HEK293 (cell line): ENCODE data around the gene UBXN1.

ENCODE experiments used
- GLI2 ChIP-seq: fragments of 450-650 bp; formaldehyde crosslinking; IDR thresholded peaks from 2 replicates; pipeline ENCODE4; 2017; ENCODE audit warnings: missing biosample characterization, missing genetic modification characterization, low read depth, borderline replicate concordance
- GLIS2 ChIP-seq: fragments of 450-650 bp; formaldehyde crosslinking; IDR thresholded peaks from 2 replicates; pipeline ENCODE4 v1.5.1; 2016; ENCODE audit warnings: missing biosample characterization, missing genetic modification characterization
- MZF1 ChIP-seq: fragments of 450-650 bp; formaldehyde crosslinking; IDR thresholded peaks from 2 replicates; pipeline ENCODE4 v1.5.1; 2017; ENCODE audit warnings: missing biosample characterization, missing genetic modification characterization, borderline replicate concordance
- OSR2 ChIP-seq: fragments of 450-650 bp; formaldehyde crosslinking; IDR thresholded peaks from 2 replicates; pipeline ENCODE4 v1.5.1; 2016; ENCODE audit warnings: missing biosample characterization, missing genetic modification characterization
- PATZ1 ChIP-seq: fragments of 450-650 bp; formaldehyde crosslinking; IDR thresholded peaks from 2 replicates; pipeline ENCODE4 v1.5.1; 2016; ENCODE audit warnings: missing biosample characterization, missing genetic modification characterization
- SP3 ChIP-seq: fragments of 450-650 bp; formaldehyde crosslinking; IDR thresholded peaks from 2 replicates; pipeline ENCODE4 v1.5.1; 2016; ENCODE audit warnings: missing biosample characterization, missing genetic modification characterization
- ZBTB17 ChIP-seq: fragments of 450-650 bp; formaldehyde crosslinking; IDR thresholded peaks from 2 replicates; pipeline ENCODE4 v1.5.1; 2016; ENCODE audit warnings: missing biosample characterization, missing genetic modification characterization
- ZBTB21 ChIP-seq: fragments of 450-650 bp; formaldehyde crosslinking; IDR thresholded peaks from 2 replicates; pipeline ENCODE4 v1.5.1; 2017; ENCODE audit warnings: missing biosample characterization, missing genetic modification characterization
- ZBTB8A ChIP-seq: fragments of 450-650 bp; formaldehyde crosslinking; IDR thresholded peaks from 2 replicates; pipeline ENCODE4 v1.5.1; 2016; ENCODE audit warnings: missing biosample characterization, missing genetic modification characterization
- ZNF114 ChIP-seq: fragments of 450-650 bp; formaldehyde crosslinking; IDR thresholded peaks from 2 replicates; pipeline ENCODE4 v1.5.0; 2017; ENCODE audit warnings: missing biosample characterization, missing genetic modification characterization
- ZNF138 ChIP-seq: fragments of 450-650 bp; formaldehyde crosslinking; IDR thresholded peaks from 2 replicates; pipeline ENCODE4 v1.5.1; 2016; ENCODE audit warnings: missing biosample characterization, missing genetic modification characterization, borderline replicate concordance
- ZNF146 ChIP-seq: fragments of 450-650 bp; formaldehyde crosslinking; IDR thresholded peaks from 2 replicates; pipeline ENCODE4 v1.5.1; 2016; ENCODE audit warnings: missing biosample characterization, missing genetic modification characterization
- ZNF155 ChIP-seq: fragments of 450-650 bp; formaldehyde crosslinking; IDR thresholded peaks from 2 replicates; pipeline ENCODE4 v1.5.1; 2016; ENCODE audit warnings: missing biosample characterization, missing genetic modification characterization
- ZNF175 ChIP-seq: fragments of 450-650 bp; formaldehyde crosslinking; IDR thresholded peaks from 2 replicates; pipeline ENCODE4 v1.5.1; 2016; ENCODE audit warnings: missing biosample characterization, missing genetic modification characterization
- ZNF2 ChIP-seq: fragments of 450-650 bp; formaldehyde crosslinking; IDR thresholded peaks from 2 replicates; pipeline ENCODE4 v1.5.1; 2016; ENCODE audit warnings: missing biosample characterization, missing genetic modification characterization
- ZNF221 ChIP-seq: fragments of 450-650 bp; formaldehyde crosslinking; IDR thresholded peaks from 2 replicates; pipeline ENCODE4 v1.5.1; 2017; ENCODE audit warnings: missing biosample characterization, missing genetic modification characterization, borderline replicate concordance
- ZNF248 ChIP-seq: fragments of 450-650 bp; formaldehyde crosslinking; IDR thresholded peaks from 2 replicates; pipeline ENCODE4 v1.5.1; 2017; ENCODE audit warnings: missing biosample characterization, missing genetic modification characterization
- ZNF488 ChIP-seq: fragments of 450-650 bp; formaldehyde crosslinking; IDR thresholded peaks from 2 replicates; pipeline ENCODE4 v1.5.1; 2016; ENCODE audit warnings: missing biosample characterization, missing genetic modification characterization
- ZNF654 ChIP-seq: fragments of 450-650 bp; formaldehyde crosslinking; IDR thresholded peaks from 2 replicates; pipeline ENCODE4 v1.5.1; 2016; ENCODE audit warnings: low read depth, missing biosample characterization, missing genetic modification characterization
- ZNF707 ChIP-seq: fragments of 450-650 bp; formaldehyde crosslinking; IDR thresholded peaks from 2 replicates; pipeline ENCODE4 v1.5.1; 2016; ENCODE audit warnings: missing biosample characterization, missing genetic modification characterization
- ZNF830 ChIP-seq: fragments of 450-650 bp; IDR thresholded peaks from 2 replicates; pipeline ENCODE4 v1.5.0; 2018; ENCODE audit warnings: missing biosample characterization, missing genetic modification characterization, low read depth, mild to moderate bottlenecking, moderate library complexity
- ZNF837 ChIP-seq: fragments of 450-650 bp; formaldehyde crosslinking; IDR thresholded peaks from 2 replicates; pipeline ENCODE4 v1.5.1; 2016; ENCODE audit warnings: missing biosample characterization, missing genetic modification characterization
- TF ChIP-seq, protein P1 (sequence below): fragments of 450-650 bp; formaldehyde crosslinking; conservative IDR thresholded peaks from 2 replicates; pipeline ENCODE4 v1.5.1; 2016; ENCODE audit warnings: low read depth, missing biosample characterization, missing genetic modification characterization
- TF ChIP-seq, protein P2 (sequence below): fragments of 450-650 bp; formaldehyde crosslinking; IDR thresholded peaks from 2 replicates; pipeline ENCODE4 v1.5.1; 2016; ENCODE audit warnings: missing biosample characterization, missing genetic modification characterization
- TF ChIP-seq, protein P3 (sequence below): fragments of 450-650 bp; formaldehyde crosslinking; IDR thresholded peaks from 2 replicates; pipeline ENCODE4; 2016; ENCODE audit warnings: missing biosample characterization, missing genetic modification characterization
- TF ChIP-seq, protein P4 (sequence below): fragments of 450-650 bp; formaldehyde crosslinking; IDR thresholded peaks from 2 replicates; pipeline ENCODE4 v1.5.1; 2016; ENCODE audit warnings: missing biosample characterization, missing genetic modification characterization, borderline replicate concordance
- TF ChIP-seq, protein P5 (sequence below): fragments of 450-650 bp; formaldehyde crosslinking; IDR thresholded peaks from 2 replicates; pipeline ENCODE4 v1.5.1; 2016; ENCODE audit warnings: missing biosample characterization, missing genetic modification characterization

The UBXN1 gene

DNA sequence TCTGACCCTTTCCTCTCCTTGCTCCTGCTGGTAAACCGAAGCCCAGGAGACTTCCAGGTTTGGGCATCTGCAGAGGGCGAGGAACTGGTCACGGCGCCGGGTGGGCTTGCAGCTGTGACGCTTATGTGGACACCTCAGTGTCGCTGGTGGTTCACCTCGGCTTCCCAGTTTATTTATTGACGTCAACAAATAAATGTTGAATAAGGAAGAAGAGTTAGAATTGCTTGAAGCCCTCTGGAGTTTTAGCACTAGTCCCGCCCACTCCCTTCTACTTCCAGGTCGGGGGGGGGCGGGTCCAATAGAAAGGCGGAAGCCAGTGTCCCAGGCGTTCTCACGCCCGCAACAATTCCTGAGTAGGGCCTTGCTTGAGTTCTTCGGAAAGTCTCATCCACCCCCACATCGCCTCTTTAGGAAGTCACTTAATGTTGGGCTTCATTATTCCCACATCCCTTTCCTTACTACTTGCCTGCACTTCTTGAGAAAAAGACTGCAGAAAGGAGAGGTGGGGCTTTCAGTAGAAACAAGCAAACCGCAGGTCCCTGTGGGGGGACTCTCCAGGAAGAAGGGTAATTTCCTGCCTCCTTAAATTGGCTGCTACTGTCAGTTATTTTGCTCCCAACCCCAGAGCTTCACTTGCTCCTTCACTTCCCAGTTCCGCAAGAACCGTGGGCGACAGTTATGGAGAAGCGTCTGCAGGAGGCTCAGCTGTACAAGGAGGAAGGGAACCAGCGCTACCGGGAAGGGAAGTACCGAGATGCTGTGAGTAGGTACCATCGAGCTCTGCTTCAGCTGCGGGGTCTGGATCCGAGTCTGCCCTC is 49.5 kb upstream of the UBXN1 start, which contains the start of gene TTC9C (continued):
- TF ChIP-seq, protein P1, sequence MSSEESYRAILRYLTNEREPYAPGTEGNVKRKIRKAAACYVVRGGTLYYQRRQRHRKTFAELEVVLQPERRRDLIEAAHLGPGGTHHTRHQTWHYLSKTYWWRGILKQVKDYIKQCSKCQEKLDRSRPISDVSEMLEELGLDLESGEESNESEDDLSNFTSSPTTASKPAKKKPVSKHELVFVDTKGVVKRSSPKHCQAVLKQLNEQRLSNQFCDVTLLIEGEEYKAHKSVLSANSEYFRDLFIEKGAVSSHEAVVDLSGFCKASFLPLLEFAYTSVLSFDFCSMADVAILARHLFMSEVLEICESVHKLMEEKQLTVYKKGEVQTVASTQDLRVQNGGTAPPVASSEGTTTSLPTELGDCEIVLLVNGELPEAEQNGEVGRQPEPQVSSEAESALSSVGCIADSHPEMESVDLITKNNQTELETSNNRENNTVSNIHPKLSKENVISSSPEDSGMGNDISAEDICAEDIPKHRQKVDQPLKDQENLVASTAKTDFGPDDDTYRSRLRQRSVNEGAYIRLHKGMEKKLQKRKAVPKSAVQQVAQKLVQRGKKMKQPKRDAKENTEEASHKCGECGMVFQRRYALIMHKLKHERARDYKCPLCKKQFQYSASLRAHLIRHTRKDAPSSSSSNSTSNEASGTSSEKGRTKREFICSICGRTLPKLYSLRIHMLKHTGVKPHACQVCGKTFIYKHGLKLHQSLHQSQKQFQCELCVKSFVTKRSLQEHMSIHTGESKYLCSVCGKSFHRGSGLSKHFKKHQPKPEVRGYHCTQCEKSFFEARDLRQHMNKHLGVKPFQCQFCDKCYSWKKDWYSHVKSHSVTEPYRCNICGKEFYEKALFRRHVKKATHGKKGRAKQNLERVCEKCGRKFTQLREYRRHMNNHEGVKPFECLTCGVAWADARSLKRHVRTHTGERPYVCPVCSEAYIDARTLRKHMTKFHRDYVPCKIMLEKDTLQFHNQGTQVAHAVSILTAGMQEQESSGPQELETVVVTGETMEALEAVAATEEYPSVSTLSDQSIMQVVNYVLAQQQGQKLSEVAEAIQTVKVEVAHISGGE (tag by site-specific recombination) = peak; percentile 80
- TF ChIP-seq, protein P2, sequence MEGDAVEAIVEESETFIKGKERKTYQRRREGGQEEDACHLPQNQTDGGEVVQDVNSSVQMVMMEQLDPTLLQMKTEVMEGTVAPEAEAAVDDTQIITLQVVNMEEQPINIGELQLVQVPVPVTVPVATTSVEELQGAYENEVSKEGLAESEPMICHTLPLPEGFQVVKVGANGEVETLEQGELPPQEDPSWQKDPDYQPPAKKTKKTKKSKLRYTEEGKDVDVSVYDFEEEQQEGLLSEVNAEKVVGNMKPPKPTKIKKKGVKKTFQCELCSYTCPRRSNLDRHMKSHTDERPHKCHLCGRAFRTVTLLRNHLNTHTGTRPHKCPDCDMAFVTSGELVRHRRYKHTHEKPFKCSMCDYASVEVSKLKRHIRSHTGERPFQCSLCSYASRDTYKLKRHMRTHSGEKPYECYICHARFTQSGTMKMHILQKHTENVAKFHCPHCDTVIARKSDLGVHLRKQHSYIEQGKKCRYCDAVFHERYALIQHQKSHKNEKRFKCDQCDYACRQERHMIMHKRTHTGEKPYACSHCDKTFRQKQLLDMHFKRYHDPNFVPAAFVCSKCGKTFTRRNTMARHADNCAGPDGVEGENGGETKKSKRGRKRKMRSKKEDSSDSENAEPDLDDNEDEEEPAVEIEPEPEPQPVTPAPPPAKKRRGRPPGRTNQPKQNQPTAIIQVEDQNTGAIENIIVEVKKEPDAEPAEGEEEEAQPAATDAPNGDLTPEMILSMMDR = no peak
- TF ChIP-seq, protein P3, sequence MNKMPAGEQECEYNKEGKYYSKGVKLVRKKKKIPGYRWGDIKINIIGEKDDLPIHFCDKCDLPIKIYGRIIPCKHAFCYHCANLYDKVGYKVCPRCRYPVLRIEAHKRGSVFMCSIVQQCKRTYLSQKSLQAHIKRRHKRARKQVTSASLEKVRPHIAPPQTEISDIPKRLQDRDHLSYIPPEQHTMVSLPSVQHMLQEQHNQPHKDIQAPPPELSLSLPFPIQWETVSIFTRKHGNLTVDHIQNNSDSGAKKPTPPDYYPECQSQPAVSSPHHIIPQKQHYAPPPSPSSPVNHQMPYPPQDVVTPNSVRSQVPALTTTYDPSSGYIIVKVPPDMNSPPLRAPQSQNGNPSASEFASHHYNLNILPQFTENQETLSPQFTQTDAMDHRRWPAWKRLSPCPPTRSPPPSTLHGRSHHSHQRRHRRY (tag by site-specific recombination) = no peak
- TF ChIP-seq PATZ1 (tag by site-specific recombination) (peak; percentile 61; the same call in 1 of the 2 replicates), ZBTB21 (tag by site-specific recombination) (no peak), ZNF138 (tag by site-specific recombination) (no peak), ZNF175 (no peak), ZNF654 (no peak), ZNF2 (tag by site-specific recombination) (no peak), ZNF488 (no peak), GLIS2 (0 out of 2 replicates have a peak, but pooled peaks have one; percentile 34), ZNF155 (tag by site-specific recombination) (no peak), ZNF221 (no peak), MZF1 (tag by site-specific recombination) (no peak), ZBTB8A (tag by site-specific recombination) (peak; percentile 39; the same call in 1 of the 2 replicates), ZNF146 (no peak), ZNF837 (tag by site-specific recombination) (no peak), ZNF707 (tag by site-specific recombination) (no peak), ZNF248 (no peak), SP3 (tag by site-specific recombination) (peak; percentile 88), OSR2 (tag by site-specific recombination) (peak; percentile 35), ZNF114 (no peak), GLI2 (tag by site-specific recombination) (no peak), ZBTB17 (no peak), ZNF830 (tag by site-specific recombination) (no peak)
- TF ChIP-seq, protein P4, sequence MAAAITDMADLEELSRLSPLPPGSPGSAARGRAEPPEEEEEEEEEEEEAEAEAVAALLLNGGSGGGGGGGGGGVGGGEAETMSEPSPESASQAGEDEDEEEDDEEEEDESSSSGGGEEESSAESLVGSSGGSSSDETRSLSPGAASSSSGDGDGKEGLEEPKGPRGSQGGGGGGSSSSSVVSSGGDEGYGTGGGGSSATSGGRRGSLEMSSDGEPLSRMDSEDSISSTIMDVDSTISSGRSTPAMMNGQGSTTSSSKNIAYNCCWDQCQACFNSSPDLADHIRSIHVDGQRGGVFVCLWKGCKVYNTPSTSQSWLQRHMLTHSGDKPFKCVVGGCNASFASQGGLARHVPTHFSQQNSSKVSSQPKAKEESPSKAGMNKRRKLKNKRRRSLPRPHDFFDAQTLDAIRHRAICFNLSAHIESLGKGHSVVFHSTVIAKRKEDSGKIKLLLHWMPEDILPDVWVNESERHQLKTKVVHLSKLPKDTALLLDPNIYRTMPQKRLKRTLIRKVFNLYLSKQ (tag by site-specific recombination) = no peak
- TF ChIP-seq, protein P5, sequence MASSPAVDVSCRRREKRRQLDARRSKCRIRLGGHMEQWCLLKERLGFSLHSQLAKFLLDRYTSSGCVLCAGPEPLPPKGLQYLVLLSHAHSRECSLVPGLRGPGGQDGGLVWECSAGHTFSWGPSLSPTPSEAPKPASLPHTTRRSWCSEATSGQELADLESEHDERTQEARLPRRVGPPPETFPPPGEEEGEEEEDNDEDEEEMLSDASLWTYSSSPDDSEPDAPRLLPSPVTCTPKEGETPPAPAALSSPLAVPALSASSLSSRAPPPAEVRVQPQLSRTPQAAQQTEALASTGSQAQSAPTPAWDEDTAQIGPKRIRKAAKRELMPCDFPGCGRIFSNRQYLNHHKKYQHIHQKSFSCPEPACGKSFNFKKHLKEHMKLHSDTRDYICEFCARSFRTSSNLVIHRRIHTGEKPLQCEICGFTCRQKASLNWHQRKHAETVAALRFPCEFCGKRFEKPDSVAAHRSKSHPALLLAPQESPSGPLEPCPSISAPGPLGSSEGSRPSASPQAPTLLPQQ (tag by site-specific recombination) = no peak
